OCI-LY3 (cell line): ENCODE measurements around the gene SLC4A4.
"Not testable (repeated sequence)": the region's sequence is repeated elsewhere in the genome, so short reads cannot be mapped to it uniquely, and the experiment has no call there.

Experiments
- H2AFZ ChIP-seq: fragments of 200-600, 300-600 bp; shearing (Covaris generic); 2 replicates; pipeline ENCODE4 v1.6.0; 2014; ENCODE audit warnings: antibody characterized with exemption, low read depth, low read length
- H3K27ac ChIP-seq: fragments of 200-600, 300-600 bp; sonication (generic); 2 replicates; pipeline ENCODE4 v1.5.1; 2014; ENCODE audit warnings: mild to moderate bottlenecking, low read length, moderate library complexity, mixed read lengths
- H3K27me3 ChIP-seq: fragments of 200-600, 300-600 bp; sonication (generic); 2 replicates; pipeline ENCODE4 v1.6.1; 2014; ENCODE audit warnings: low read depth, low read length, mixed read lengths
- H3K36me3 ChIP-seq: fragments of 200-600, 300-600 bp; sonication (generic); replicated peaks from 2 replicates; pipeline ENCODE3; 2014; ENCODE audit warnings: low read depth, low read length, mixed read lengths
- H3K4me1 ChIP-seq: fragments of 300-600, 200-600 bp; sonication (generic); 2 replicates; pipeline ENCODE4 v1.6.1; 2014; ENCODE audit warnings: low read length, mixed read lengths
- H3K4me2 ChIP-seq: fragments of 200-600, 300-600 bp; sonication (generic); 2 replicates; pipeline ENCODE4 v1.6.1; 2014; ENCODE audit warnings: low read length, mixed read lengths
- H3K4me3 ChIP-seq: fragments of 300-600, 200-600 bp; sonication (generic); 2 replicates; pipeline ENCODE4 v1.5.1; 2014; ENCODE audit warnings: antibody characterized with exemption, mild to moderate bottlenecking, low read length, moderate library complexity
- H3K79me2 ChIP-seq: fragments of 300-600, 200-600 bp; shearing (Covaris generic); 2 replicates; pipeline ENCODE4 v1.6.1; 2014; ENCODE audit warnings: mild to moderate bottlenecking, low read length, mixed read lengths
- H3K9ac ChIP-seq: fragments of 300-600, 200-600 bp; shearing (Covaris generic); 2 replicates; pipeline ENCODE4 v1.6.0; 2014; ENCODE audit warnings: mild to moderate bottlenecking, low read length, moderate library complexity
- H3K9me3 ChIP-seq: fragments of 200-600, 300-600 bp; shearing (Covaris generic); 2 replicates; pipeline ENCODE4 v1.6.1; 2014; ENCODE audit warnings: low read length, mixed read lengths; ENCODE audit not compliant: insufficient read depth
- H4K20me1 ChIP-seq: fragments of 200-600, 300-600 bp; sonication (generic); 2 replicates; pipeline ENCODE4 v1.6.1; 2016; ENCODE audit warnings: low read length, mixed read lengths; ENCODE audit not compliant: insufficient read depth
- CTCF ChIP-seq: fragments of 200-600, 300-600 bp; sonication (generic); IDR thresholded peaks from 2 replicates; pipeline ENCODE4 v1.5.1; 2014; ENCODE audit warnings: antibody characterized with exemption, low read length, low read depth
- EZH2phosphoT487 ChIP-seq: fragments of 200-600 bp; shearing (Covaris generic); IDR thresholded peaks from 2 replicates; pipeline ENCODE4 v1.6.1; 2018; ENCODE audit warnings: antibody characterized with exemption, mixed run types, low read depth

The SLC4A4 gene

GRCh38 chr4:71402616-71403015, 63.8 kb downstream of the SLC4A4 start:
- H3K79me2 ChIP-seq: no peaks in the 10 kb centered on the region
- H3K4me3 ChIP-seq: no peak overlapping the region
- H3K27ac ChIP-seq: no peak overlapping the region
- H3K27me3 ChIP-seq: no peaks in the 10 kb centered on the region
- H3K36me3 ChIP-seq: no peaks in the 10 kb centered on the region
- no peak overlapping the region for H3K9ac ChIP-seq
- no peak overlapping the region for H2AFZ ChIP-seq
- no peak overlapping the region for H3K4me2 ChIP-seq
- no peaks in the 10 kb centered on the region for H3K9me3 ChIP-seq
- TF ChIP-seq EZH2phosphoT487 (no peak), CTCF (no peak)
- no peaks in the 10 kb centered on the region for H4K20me1 ChIP-seq
- no peaks in the 10 kb centered on the region for H3K4me1 ChIP-seq

- no peaks in the 10 kb centered on the region for H4K20me1 ChIP-seq
Measured at GRCh38 chr4:71404049-71404448, 65.2 kb downstream of the SLC4A4 start.

GRCh38 chr4:71405791-71406190, 67.0 kb downstream of the SLC4A4 start:
- Histone ChIP-seq H3K9ac (no peak overlapping the region), H2AFZ (no peak overlapping the region), H3K27ac (no peak overlapping the region), H4K20me1 (no peaks in the 10 kb centered on the region), H3K27me3 (no peaks in the 10 kb centered on the region), H3K4me2 (no peak overlapping the region), H3K36me3 (no peaks in the 10 kb centered on the region), H3K4me1 (no peaks in the 10 kb centered on the region), H3K4me3 (no peak overlapping the region), H3K9me3 (0 out of 2 replicates have a peak, but pooled peaks cover 3% of the 10 kb centered on the region), H3K79me2 (no peaks in the 10 kb centered on the region)
- no peak for TF ChIP-seq EZH2phosphoT487

More at GRCh38 chr4:71404049-71404448, 65.2 kb downstream of the SLC4A4 start:
- Histone ChIP-seq H3K9ac (no peak overlapping the region), H3K9me3 (0 out of 2 replicates have a peak, but pooled peaks cover 3% of the 10 kb centered on the region), H3K27ac (no peak overlapping the region), H3K4me1 (no peaks in the 10 kb centered on the region), H2AFZ (no peak overlapping the region), H3K36me3 (no peaks in the 10 kb centered on the region), H3K4me2 (no peak overlapping the region), H3K27me3 (no peaks in the 10 kb centered on the region), H3K4me3 (no peak overlapping the region), H3K79me2 (no peaks in the 10 kb centered on the region)
- TF ChIP-seq CTCF: no peak
- TF ChIP-seq EZH2phosphoT487: no peak

- Histone ChIP-seq H3K4me3 (no peak overlapping the region), H3K9ac (no peak overlapping the region), H3K4me2 (no peak overlapping the region), H3K9me3 (0 out of 2 replicates have a peak, but pooled peaks cover 3% of the 10 kb centered on the region), H3K27ac (no peak overlapping the region), H3K36me3 (no peaks in the 10 kb centered on the region), H3K79me2 (no peaks in the 10 kb centered on the region), H3K27me3 (no peaks in the 10 kb centered on the region), H4K20me1 (no peaks in the 10 kb centered on the region), H3K4me1 (no peaks in the 10 kb centered on the region), H2AFZ (no peak overlapping the region)
- TF ChIP-seq CTCF: no peak
- TF ChIP-seq EZH2phosphoT487: no peak
Measured at GRCh38 chr4:71406459-71406963, 67.7 kb downstream of the SLC4A4 start.

GRCh38 chr4:71408961-71409360, 70.1 kb downstream of the SLC4A4 start:
- H3K9ac ChIP-seq, H3K79me2 ChIP-seq, H3K4me2 ChIP-seq, H4K20me1 ChIP-seq, H3K4me3 ChIP-seq, H3K36me3 ChIP-seq, H2AFZ ChIP-seq, H3K27me3 ChIP-seq, H3K4me1 ChIP-seq, H3K27ac ChIP-seq, H3K9me3 ChIP-seq: not testable (repeated sequence)
